GM12865 (cell line): ENCODE data around the gene LAMP1.

Source experiments
- DNase-seq: peaks from one replicate; pipeline ENCODE4 v3.0.0; 2010; ENCODE audit warnings: low read depth
- H3K4me3 ChIP-seq: 2 replicates; pipeline ENCODE4 v1.5.1; 2011; ENCODE audit warnings: mild to moderate bottlenecking, low read depth, low read length, control low read depth
- CTCF ChIP-seq: IDR thresholded peaks from 2 replicates; pipeline ENCODE4 v1.5.1; 2011; ENCODE audit warnings: low read length, control low read depth, low read depth, inconsistent platforms; ENCODE audit not compliant: insufficient read depth; ENCODE audit errors: missing control alignments

LAMP1 gene

GRCh38 chr13:113283904-113284303, 13.1 kb upstream of the LAMP1 start:
- no peak for TF ChIP-seq CTCF
- DNase-seq: no peak
- no peak overlapping the region for H3K4me3 ChIP-seq

- DNase-seq: no peak
- no peak overlapping the region for H3K4me3 ChIP-seq
- no peak for TF ChIP-seq CTCF
Measured at GRCh38 chr13:113288880-113289279, 8.2 kb upstream of the LAMP1 start.

- DNase-seq: no peak
- no peak for TF ChIP-seq CTCF
- no peak overlapping the region for H3K4me3 ChIP-seq
Measured at GRCh38 chr13:113291129-113291528, 5.9 kb upstream of the LAMP1 start.

GRCh38 chr13:113292021-113292862, 4.8 kb upstream of the LAMP1 start:
- no peak for TF ChIP-seq CTCF
- H3K4me3 ChIP-seq: no peak overlapping the region; the same call in 1 of the 2 replicates
- DNase-seq: no peak

GRCh38 chr13:113293686-113294085, 3.4 kb upstream of the LAMP1 start:
- TF ChIP-seq CTCF: no peak
- DNase-seq: no peak
- H3K4me3 ChIP-seq: no peak overlapping the region

- TF ChIP-seq CTCF: no peak
- no peak overlapping the region for H3K4me3 ChIP-seq
- no peak for DNase-seq
Measured at GRCh38 chr13:113295776-113296175, 1.3 kb upstream of the LAMP1 start.
